HG03469 (cell line): ENCODE measurements around the gene REEP1.

ENCODE experiments used
- ATAC-seq: cut with Tn5 transposase; IDR thresholded peaks from one replicate; pipeline ENCODE4 v1.9.1; 2021; ENCODE audit warnings: mild to moderate bottlenecking, moderate library complexity, moderate number of reproducible peaks; ENCODE audit not compliant: unreplicated experiment

Gene REEP1

GRCh38 chr2:86308356-86308755 lies 29.1 kb downstream of the REEP1 start:
- no peak for ATAC-seq

GRCh38 chr2:86307431-86307830 lies 30.0 kb downstream of the REEP1 start:
- no peak for ATAC-seq

GRCh38 chr2:86305915-86306254 lies 31.5 kb downstream of the REEP1 start:
- ATAC-seq, result no peak

- no peak for ATAC-seq
These were observed 32.1 kb downstream of the REEP1 start for GRCh38 chr2:86305195-86305914.

GRCh38 chr2:86304416-86304815 lies 33.0 kb downstream of the REEP1 start:
- no peak for ATAC-seq

DNA sequence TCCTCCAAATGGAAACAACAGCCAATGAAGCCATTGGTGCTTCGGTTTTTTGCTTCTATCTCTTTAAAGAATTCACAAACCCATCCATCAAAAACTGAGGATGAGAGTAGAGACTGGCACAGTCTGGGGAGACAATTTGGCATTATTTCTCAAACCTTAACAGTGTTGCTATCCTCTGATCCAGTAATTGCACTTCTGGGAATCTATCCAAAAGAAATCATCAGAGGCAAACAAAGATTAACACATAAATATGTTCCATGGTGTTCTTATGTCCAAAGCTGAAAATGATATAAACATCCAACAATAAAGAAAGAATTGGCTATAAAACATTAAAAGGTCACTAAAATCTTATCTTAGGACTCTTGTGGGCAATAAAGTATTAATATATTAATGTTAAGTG lies 35.1 kb downstream of the REEP1 start:
- no peak for ATAC-seq

DNA sequence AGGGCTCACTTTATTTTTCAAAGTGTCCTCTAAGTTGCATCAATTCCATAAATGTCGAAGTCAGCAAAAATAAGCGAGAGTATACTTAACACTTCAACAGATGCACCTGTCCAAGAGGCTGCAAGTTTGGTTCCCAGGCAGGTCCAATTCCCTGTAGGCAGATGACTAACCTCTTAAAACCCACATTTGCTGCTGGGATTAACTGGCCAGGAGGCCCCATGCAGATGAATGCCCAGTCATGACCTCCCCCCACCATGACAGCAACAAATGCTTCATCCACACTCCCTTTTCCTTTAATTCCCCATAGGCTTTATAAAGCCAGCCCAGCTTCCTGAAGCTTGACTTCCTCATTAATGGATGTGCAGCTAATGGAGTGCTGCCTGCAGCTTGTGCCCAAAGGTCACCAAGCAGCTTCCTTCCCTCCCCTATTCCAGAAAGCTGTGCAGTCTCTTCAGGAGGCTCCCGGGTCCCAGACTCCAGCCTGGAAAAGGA lies 35.7 kb downstream of the REEP1 start:
- no peak for ATAC-seq

- ATAC-seq, result no peak
These were observed 36.4 kb downstream of the REEP1 start for GRCh38 chr2:86301009-86301408.

- no peak for ATAC-seq
These were observed 36.9 kb downstream of the REEP1 start for GRCh38 chr2:86300496-86300895.

DNA sequence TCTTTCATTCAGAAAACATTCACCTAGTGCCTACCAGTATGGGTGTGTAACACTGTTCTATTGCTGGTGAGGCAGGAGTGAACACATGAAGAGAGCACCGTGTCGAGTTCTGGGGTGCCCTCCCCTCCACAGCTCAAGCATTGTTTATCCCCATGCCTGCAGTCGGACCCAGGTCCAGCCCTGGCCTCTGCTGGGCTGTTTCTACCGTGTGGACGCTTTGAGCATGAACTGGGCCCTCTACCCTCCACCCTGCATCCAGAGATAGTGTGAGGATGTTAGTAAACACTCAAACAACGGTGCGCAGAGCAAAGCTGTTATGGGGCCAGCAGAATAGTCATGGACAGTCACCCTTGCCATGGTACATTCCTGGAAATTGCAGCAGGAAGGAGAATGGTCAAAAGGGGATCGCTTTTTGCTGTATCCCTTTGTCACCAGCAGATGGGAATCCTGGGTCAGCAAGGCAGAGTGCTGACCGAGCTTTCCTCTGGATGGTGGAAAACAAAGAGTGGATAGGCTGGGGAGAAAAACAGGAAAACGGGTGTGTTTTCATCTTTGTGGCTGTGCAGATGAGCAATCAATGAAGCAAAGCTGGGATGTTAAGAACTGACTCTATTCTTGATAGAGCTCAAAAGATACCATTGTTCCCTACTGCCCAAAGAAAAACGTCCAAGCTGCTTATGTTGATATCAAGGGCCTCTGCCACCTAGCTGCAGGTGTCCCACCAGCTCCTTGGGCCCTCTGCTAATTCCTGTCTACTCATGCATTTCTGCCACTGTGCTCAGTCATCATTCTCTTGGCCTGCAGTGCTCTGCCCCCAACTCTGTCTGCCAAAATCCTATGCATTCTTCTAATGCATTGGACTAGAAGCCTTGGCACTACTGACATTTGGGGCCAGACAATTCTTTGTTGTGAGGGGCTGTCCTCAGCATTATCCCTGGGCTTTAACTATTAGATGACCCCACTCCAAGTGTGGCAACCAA lies 38.7 kb downstream of the REEP1 start:
- ATAC-seq, result no peak

DNA sequence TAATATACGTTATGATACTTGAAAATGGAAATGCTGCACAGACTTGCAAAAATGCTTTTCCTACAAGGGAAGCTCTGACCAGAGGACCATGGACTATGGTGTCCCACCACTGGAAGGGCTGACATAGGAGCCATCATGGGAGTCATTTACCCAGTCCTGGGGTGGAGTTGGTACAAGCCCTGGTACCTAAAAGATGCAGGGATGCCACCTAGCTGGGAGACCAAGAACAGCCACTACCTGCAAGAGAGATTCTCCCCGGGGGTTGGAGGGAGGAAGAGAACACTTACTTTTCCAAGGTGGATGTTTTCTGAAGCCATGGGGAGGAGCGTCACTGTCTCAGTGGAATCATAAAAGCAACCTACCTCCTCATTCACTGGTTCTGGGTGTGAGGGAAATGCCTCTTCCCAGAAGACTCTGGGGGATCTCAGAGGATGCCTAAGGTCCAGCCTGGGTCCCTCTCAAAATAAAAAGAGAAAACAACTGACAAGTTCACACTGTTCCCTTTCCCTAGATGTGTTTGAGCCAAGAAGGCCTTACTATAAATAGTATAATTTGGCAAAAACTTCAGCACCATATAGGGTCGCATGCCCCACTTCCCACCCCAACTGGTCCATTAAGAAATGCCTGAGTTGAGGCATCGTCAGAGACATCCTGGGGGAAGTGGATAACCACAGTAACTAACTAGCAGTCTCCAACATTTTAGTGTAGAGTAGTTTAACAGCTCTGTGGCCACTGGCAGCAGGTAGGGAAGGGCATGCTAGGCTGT lies 39.9 kb downstream of the REEP1 start:
- ATAC-seq, result no peak

GRCh38 chr2:86296947-86297346 lies 40.5 kb downstream of the REEP1 start:
- no peak for ATAC-seq

DNA sequence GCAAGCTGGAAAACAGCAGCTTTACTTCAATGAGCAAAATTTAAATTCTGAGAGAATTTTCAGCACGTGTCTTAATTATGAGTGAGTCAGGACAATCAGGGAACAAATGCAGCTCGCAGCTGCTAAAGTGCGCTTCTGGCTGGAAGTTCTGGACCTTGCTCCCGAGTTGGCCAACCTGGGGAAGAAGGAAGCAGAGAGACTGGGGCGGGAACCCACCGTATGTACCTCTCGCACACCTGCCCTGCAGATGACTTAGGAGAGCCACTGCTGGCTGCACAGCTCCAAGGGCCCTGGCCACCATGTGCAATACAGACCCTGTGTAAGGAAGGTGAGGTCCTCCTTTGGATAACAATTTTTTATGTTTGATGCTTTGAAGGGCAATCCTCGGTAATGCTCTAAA lies 42.4 kb downstream of the REEP1 start:
- no peak for ATAC-seq

DNA sequence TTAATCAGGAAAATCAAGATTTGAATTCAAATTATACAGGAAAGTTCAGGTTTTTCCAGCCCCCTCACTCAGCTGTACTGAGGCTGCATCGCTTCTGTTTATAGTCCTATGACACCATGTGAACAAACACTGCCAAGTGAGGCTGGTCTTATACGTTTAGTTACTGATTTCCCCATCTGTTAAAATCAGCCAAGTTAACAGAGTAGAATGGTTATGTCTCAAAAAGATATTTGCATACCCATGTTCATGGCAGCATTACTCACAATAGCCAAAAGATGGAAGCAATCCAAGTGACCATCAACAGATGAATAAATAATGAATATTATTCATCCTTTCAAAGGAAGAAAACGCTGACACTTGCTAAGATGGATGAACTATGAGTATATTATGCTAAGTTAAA lies 43.8 kb downstream of the REEP1 start:
- ATAC-seq, result no peak

- no peak for ATAC-seq
These were observed 44.6 kb downstream of the REEP1 start for GRCh38 chr2:86292571-86293515.

DNA sequence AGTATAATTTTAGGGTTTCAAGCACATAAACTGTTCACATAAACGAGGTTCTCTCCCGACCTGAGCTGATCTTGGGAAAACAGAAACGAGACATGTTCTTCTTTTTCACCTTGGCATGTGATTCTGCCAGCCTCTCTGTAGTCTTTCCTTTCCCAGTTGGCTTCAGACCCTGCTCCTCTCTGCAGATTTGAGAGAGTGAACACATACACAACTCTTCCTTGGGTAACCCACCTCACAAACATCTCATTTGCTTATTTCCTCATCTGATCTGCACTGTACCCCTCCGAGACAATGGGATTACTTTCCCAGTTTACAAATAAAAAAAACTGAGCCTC lies 46.1 kb downstream of the REEP1 start:
- no peak for ATAC-seq

- no peak for ATAC-seq
These were observed 46.7 kb downstream of the REEP1 start for GRCh38 chr2:86290596-86291327.

GRCh38 chr2:86286516-86286915 lies 50.9 kb downstream of the REEP1 start:
- ATAC-seq, result no peak

- no peak for ATAC-seq
These were observed 51.4 kb downstream of the REEP1 start for GRCh38 chr2:86285981-86286380.

- ATAC-seq, result no peak
These were observed 51.9 kb downstream of the REEP1 start for GRCh38 chr2:86285571-86285970.
